ENCODE data around the gene PHC2. TPM values are rescaled to one million over a fixed set of nuclear protein-coding genes. Genes with fewer than 3 reads are reported as not detected.

Gene PHC2
- total RNA-seq, 1 donor from 2014 or later = 155 TPM

DNA sequence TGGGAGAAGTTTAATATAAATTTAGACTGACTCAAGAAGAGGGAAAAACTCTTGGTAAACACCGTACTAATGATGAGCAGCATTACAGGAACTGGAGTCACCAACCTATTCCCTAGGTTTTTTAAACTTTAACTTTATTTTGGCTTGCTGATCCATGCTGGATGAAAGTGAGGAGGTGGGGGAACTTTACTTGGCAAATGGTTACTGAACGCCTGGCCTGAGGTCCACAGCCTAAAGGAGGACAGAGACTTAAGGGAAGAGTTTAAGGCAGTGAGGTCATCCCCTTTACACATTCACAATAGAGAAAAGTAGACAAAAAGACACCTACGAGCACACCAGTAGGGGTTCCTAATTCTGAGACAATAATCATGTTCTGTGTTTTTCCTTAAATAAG lies 84.4 kb downstream of the PHC2 start:
- Mint-ChIP-seq H3K27ac (ENCODE audit: unreplicated experiment) (peak overlapping the region; percentile 54), H3K36me3 (ENCODE audit: low read depth) (peaks cover 10% of the 10 kb centered on the region), H3K4me3 (peak overlapping the region; percentile 90), H3K9me3 (no peaks in the 10 kb centered on the region), H3K27me3 (ENCODE audit: low read depth) (no peaks in the 10 kb centered on the region), H3K4me1 (peaks cover 78% of the 10 kb centered on the region)
- TF ChIP-seq, protein P1, sequence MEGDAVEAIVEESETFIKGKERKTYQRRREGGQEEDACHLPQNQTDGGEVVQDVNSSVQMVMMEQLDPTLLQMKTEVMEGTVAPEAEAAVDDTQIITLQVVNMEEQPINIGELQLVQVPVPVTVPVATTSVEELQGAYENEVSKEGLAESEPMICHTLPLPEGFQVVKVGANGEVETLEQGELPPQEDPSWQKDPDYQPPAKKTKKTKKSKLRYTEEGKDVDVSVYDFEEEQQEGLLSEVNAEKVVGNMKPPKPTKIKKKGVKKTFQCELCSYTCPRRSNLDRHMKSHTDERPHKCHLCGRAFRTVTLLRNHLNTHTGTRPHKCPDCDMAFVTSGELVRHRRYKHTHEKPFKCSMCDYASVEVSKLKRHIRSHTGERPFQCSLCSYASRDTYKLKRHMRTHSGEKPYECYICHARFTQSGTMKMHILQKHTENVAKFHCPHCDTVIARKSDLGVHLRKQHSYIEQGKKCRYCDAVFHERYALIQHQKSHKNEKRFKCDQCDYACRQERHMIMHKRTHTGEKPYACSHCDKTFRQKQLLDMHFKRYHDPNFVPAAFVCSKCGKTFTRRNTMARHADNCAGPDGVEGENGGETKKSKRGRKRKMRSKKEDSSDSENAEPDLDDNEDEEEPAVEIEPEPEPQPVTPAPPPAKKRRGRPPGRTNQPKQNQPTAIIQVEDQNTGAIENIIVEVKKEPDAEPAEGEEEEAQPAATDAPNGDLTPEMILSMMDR (conservative IDR thresholded peaks at IDR 0.05) = no peak
- no peak for DNase-seq (ENCODE audit: low read depth, low spot score)

DNA sequence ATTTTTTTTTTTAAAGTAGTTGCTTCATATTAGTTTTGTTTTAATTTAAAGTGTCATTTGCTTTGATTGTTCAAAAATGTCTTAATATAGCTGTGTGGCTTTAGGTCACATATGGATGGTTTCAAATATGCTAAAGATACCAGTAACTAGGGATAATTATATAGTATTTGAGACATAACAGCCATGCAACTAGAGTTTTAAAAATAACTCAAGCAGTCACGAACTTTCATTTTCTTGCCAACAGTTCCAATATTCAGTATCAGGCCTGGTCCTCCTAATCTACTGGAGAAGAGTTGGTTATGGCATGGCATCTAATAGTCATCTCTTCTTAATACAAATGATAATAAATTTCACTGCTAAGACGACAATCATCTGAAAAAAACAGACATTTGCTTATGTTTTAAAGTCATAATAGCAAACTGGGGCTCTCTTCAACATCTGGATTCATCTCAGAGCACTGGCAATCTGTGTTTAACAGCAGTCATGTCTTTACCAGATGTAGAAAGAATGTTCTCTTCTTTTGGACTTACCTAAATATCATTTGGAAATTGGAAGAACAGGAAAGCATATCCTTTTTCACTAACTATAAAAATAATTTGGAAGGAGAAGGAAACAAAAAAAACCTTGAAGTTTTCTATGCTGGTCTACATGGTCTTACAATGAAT lies 85.9 kb downstream of the PHC2 start:
- Mint-ChIP-seq H3K4me1 (peaks cover 78% of the 10 kb centered on the region), H3K27me3 (ENCODE audit: low read depth) (no peaks in the 10 kb centered on the region), H3K36me3 (ENCODE audit: low read depth) (peaks cover 10% of the 10 kb centered on the region), H3K9me3 (no peaks in the 10 kb centered on the region), H3K27ac (ENCODE audit: unreplicated experiment) (no peak overlapping the region), H3K4me3 (peak overlapping the region; percentile 70)
- DNase-seq (ENCODE audit: low read depth, low spot score) = no peak
- TF ChIP-seq, protein P1 (conservative IDR thresholded peaks at IDR 0.05) = no peak

DNA sequence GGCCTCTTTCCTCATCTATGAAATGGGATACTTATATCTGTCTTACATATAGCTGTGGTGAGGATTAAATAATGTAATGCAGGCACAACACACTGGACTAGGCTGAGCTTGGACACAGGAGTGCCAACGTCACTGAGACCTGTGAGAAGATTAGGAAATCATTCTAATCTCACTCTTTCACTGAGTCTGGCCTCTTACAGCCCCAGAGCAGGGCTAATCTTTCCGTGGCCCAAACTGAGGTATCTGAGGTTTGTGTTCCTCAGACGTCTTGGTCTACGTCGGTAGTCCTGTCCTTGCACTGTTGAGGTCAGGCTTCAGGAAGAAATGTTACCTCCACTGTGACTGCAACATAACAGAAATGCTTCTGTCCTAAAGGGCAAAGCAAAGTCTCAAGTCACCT lies 87.4 kb downstream of the PHC2 start:
- H3K4me1 Mint-ChIP-seq = peaks cover 89% of the 10 kb centered on the region
- H3K4me3 Mint-ChIP-seq = peak overlapping the region; percentile 45
- H3K27me3 Mint-ChIP-seq (ENCODE audit: low read depth) = no peaks in the 10 kb centered on the region
- H3K36me3 Mint-ChIP-seq (ENCODE audit: low read depth) = peaks cover 8% of the 10 kb centered on the region
- H3K9me3 Mint-ChIP-seq = no peaks in the 10 kb centered on the region
- DNase-seq (ENCODE audit: low read depth, low spot score) = no peak
- H3K27ac Mint-ChIP-seq (ENCODE audit: unreplicated experiment) = no peak overlapping the region
- TF ChIP-seq, protein P1 (conservative IDR thresholded peaks at IDR 0.05) = no peak

DNA sequence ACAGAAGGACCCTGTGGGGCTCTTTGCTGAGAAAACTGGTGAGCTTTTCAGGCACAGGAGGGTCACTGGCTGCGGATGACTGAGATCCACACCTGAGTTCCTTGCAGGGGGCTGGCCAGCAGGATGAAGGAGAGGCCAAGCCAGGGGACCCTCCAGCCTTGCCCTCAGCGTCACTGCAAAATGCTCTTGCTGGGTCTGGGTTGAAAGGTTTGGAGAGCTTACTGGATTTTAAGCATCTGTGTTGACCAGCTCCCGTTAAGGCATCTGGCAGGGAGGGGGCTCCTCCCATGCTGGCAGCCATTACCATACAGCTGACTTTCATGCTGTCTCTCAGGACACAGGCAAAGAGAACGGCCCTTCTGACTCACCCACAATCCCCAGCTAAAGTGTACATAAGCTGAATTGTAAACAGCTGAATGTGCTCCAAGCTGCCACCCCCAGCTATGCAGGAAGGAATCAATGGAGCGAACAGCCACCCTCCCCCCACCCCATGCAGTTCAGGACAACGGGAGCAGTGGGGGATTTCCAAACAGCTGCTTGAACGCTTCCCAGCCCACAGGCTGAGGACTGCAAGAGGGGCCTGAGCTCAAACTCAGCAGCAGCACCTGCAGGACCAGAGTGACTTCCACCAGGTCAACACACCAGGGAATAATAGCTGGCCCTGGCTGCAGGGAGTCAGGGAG lies 88.7 kb downstream of the PHC2 start:
- Mint-ChIP-seq H3K4me3 (peak overlapping the region; percentile 76), H3K27ac (ENCODE audit: unreplicated experiment) (peak overlapping the region; percentile 22), H3K36me3 (ENCODE audit: low read depth) (peaks cover 6% of the 10 kb centered on the region), H3K27me3 (ENCODE audit: low read depth) (no peaks in the 10 kb centered on the region), H3K9me3 (no peaks in the 10 kb centered on the region), H3K4me1 (peaks cover 89% of the 10 kb centered on the region)
- no peak for DNase-seq (ENCODE audit: low read depth, low spot score)
- TF ChIP-seq, protein P1 (conservative IDR thresholded peaks at IDR 0.05) = no peak

DNA sequence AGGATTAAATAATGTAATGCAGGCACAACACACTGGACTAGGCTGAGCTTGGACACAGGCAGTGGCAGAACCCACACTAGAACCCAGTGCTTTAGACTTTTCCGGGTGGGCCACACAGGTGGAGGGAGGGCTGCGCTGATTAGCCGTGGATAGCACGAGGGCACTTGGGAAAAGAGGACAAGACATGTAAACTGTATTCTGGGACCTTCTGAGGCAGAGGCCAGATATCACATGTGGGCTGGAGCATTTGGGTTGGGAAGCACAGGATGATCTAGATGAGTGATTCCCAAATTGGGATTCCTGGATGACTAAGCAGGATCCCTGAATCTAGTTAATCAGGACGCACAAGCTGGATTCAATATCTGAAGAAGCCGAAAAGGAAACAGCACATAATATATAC lies 89.7 kb downstream of the PHC2 start:
- no peaks in the 10 kb centered on the region for H3K9me3 Mint-ChIP-seq
- no peaks in the 10 kb centered on the region for H3K27me3 Mint-ChIP-seq (ENCODE audit: low read depth)
- TF ChIP-seq, protein P1 (conservative IDR thresholded peaks at IDR 0.05) = no peak
- DNase-seq (ENCODE audit: low read depth, low spot score) = no peak
- H3K27ac Mint-ChIP-seq (ENCODE audit: unreplicated experiment) = no peak overlapping the region
- H3K36me3 Mint-ChIP-seq (ENCODE audit: low read depth) = peaks cover 6% of the 10 kb centered on the region
- H3K4me1 Mint-ChIP-seq = peaks cover 87% of the 10 kb centered on the region
- H3K4me3 Mint-ChIP-seq = peak overlapping the region; percentile 70

All from neural crest cell (in vitro differentiated cells).